Activated CD8-positive, alpha-beta memory T cell treated with anti-CD3 and anti-CD28 coated beads, Interleukin-2, amount 50 U/mL, for 1 hour (primary cell): ENCODE results near the gene OR2T5.
"Not testable (repeated sequence)": the region's sequence is repeated elsewhere in the genome, so short reads cannot be mapped to it uniquely, and the experiment has no call there.

Experiments used
- DNase-seq: peaks from one replicate; pipeline ENCODE4 v3.0.0-alpha.2; 2020; ENCODE audit errors: extremely low read depth

The OR2T5 gene

GRCh38 chr1:248488289-248488688 lies at the start of gene OR2T5:
TSS of gene OR2T5 (plus strand) at chr1:248488589. CDS start at chr1:248488589, 0 bp downstream.
- not testable (repeated sequence) for DNase-seq

- DNase-seq: not testable (repeated sequence)
Observed at GRCh38 chr1:248438668-248439067, 49.7 kb upstream of the OR2T5 start.

GRCh38 chr1:248439283-248439682 lies 49.1 kb upstream of the OR2T5 start:
- not testable (repeated sequence) for DNase-seq

GRCh38 chr1:248442500-248443277 lies 45.7 kb upstream of the OR2T5 start:
- not testable (repeated sequence) for DNase-seq

- DNase-seq: not testable (repeated sequence)
Observed at GRCh38 chr1:248444603-248445002, 43.8 kb upstream of the OR2T5 start.

- not testable (repeated sequence) for DNase-seq
Observed at GRCh38 chr1:248445399-248445798, 43.0 kb upstream of the OR2T5 start, which contains the start of gene OR2T2. TSS of gene OR2T2 (plus strand) at chr1:248445637. CDS start at chr1:248452798, 7,161 bp downstream.

- not testable (repeated sequence) for DNase-seq
Observed at GRCh38 chr1:248448409-248449074, 39.8 kb upstream of the OR2T5 start.

- not testable (repeated sequence) for DNase-seq
Observed at GRCh38 chr1:248449821-248450465, 38.4 kb upstream of the OR2T5 start.

GRCh38 chr1:248450466-248451145 lies 37.8 kb upstream of the OR2T5 start:
- DNase-seq: not testable (repeated sequence)

- DNase-seq: not testable (repeated sequence)
Observed at GRCh38 chr1:248453619-248454018, 34.8 kb upstream of the OR2T5 start.

GRCh38 chr1:248455045-248455444 lies 33.3 kb upstream of the OR2T5 start:
- DNase-seq: not testable (repeated sequence)

- DNase-seq: not testable (repeated sequence)
Observed at GRCh38 chr1:248456635-248457034, 31.8 kb upstream of the OR2T5 start.

- not testable (repeated sequence) for DNase-seq
Observed at GRCh38 chr1:248459117-248459516, 29.3 kb upstream of the OR2T5 start.

- no peak for DNase-seq
Observed at GRCh38 chr1:248471154-248471553, 17.2 kb upstream of the OR2T5 start.

- not testable (repeated sequence) for DNase-seq
Observed at GRCh38 chr1:248472111-248472510, 16.3 kb upstream of the OR2T5 start.

GRCh38 chr1:248473051-248473450 lies 15.3 kb upstream of the OR2T5 start, which contains the start of gene OR2T3:
TSS of gene OR2T3 (plus strand) at chr1:248473351. CDS start at chr1:248473351, 0 bp downstream.
- not testable (repeated sequence) for DNase-seq

GRCh38 chr1:248475660-248476059 lies 12.7 kb upstream of the OR2T5 start:
- not testable (repeated sequence) for DNase-seq

GRCh38 chr1:248481686-248482579 lies 6.5 kb upstream of the OR2T5 start:
- DNase-seq: not testable (repeated sequence)

GRCh38 chr1:248496661-248497060 lies 8.3 kb downstream of the OR2T5 start:
- DNase-seq: not testable (repeated sequence)

- DNase-seq: not testable (repeated sequence)
Observed at GRCh38 chr1:248500305-248501035, 12.1 kb downstream of the OR2T5 start.
